H9 (cell line): ENCODE measurements around the gene ZNF775. TPM values are rescaled to one million over a fixed set of nuclear protein-coding genes. Genes with fewer than 3 reads are reported as not detected.
A peak's percentile ranks its signal among the peaks of the same experiment; 100 is the strongest.

ENCODE experiments used
- DNase-seq: peaks from one replicate; pipeline ENCODE4 v3.0.0-alpha.2; 2017
- H2AFZ ChIP-seq: one replicate; pipeline ENCODE4 v1.6.1; 2013; ENCODE audit warnings: mild to moderate bottlenecking, low read length, control low read depth, moderate library complexity
- H2AK5ac ChIP-seq: 2 replicates; pipeline ENCODE4 v1.6.1; 2013; ENCODE audit warnings: low read length, control low read depth, mixed read lengths; ENCODE audit not compliant: insufficient read length
- H2BK120ac ChIP-seq: one replicate; pipeline ENCODE4 v1.6.1; 2013; ENCODE audit warnings: low read depth, mild to moderate bottlenecking, low read length, control low read depth, inconsistent platforms; ENCODE audit not compliant: poor library complexity, severe bottlenecking
- H2BK12ac ChIP-seq: 2 replicates; pipeline ENCODE4 v1.6.1; 2013; ENCODE audit warnings: low read length, control low read depth, mixed read lengths, low read depth; ENCODE audit not compliant: insufficient read length
- H2BK15ac ChIP-seq: 2 replicates; pipeline ENCODE4 v1.6.1; 2013; ENCODE audit warnings: low read depth, low read length, control low read depth
- H2BK20ac ChIP-seq: one replicate; pipeline ENCODE4 v1.6.1; 2013; ENCODE audit warnings: low read depth, mild to moderate bottlenecking, low read length, control low read depth, inconsistent platforms; ENCODE audit not compliant: poor library complexity, severe bottlenecking
- H2BK5ac ChIP-seq: 2 replicates; pipeline ENCODE4 v1.6.1; 2013; ENCODE audit warnings: low read length, control low read depth, mixed read lengths; ENCODE audit not compliant: insufficient read length
- H3K14ac ChIP-seq: 2 replicates; pipeline ENCODE4 v1.6.1; 2013; ENCODE audit warnings: low read length, control low read depth; ENCODE audit not compliant: insufficient read depth
- H3K18ac ChIP-seq: 2 replicates; pipeline ENCODE4 v1.6.1; 2013; ENCODE audit warnings: low read depth, mild to moderate bottlenecking, mixed read lengths, low read length, control low read depth; ENCODE audit not compliant: insufficient read length
- H3K23ac ChIP-seq: 2 replicates; pipeline ENCODE4 v1.6.1; 2013; ENCODE audit warnings: low read length, control low read depth, mixed read lengths, low read depth; ENCODE audit not compliant: insufficient read length
- H3K23me2 ChIP-seq: 2 replicates; pipeline ENCODE4 v1.6.1; 2013; ENCODE audit warnings: low read depth, mild to moderate bottlenecking, mixed read lengths, low read length, control low read depth; ENCODE audit not compliant: insufficient read length, poor library complexity, severe bottlenecking
- H3K27ac ChIP-seq: 2 replicates; pipeline ENCODE4 v1.5.1; 2013; ENCODE audit warnings: low read length, control low read depth, mixed read lengths, low read depth; ENCODE audit not compliant: insufficient read length
- H3K27me3 ChIP-seq: 2 replicates; pipeline ENCODE4 v1.6.1; 2013; ENCODE audit warnings: low read length, control low read depth, inconsistent platforms; ENCODE audit not compliant: insufficient read depth
- H3K4ac ChIP-seq: 2 replicates; pipeline ENCODE4 v1.6.1; 2013; ENCODE audit warnings: low read depth, mild to moderate bottlenecking, control low read depth, inconsistent platforms, low read length, moderate library complexity
- H3K4me1 ChIP-seq: 2 replicates; pipeline ENCODE4 v1.6.1; 2013; ENCODE audit warnings: low read length, control low read depth, inconsistent platforms; ENCODE audit not compliant: insufficient read depth
- H3K4me2 ChIP-seq: 2 replicates; pipeline ENCODE4 v1.6.1; 2013; ENCODE audit warnings: low read length, control low read depth, mixed read lengths; ENCODE audit not compliant: insufficient read length, insufficient read depth
- H3K56ac ChIP-seq: 2 replicates; pipeline ENCODE4 v1.6.1; 2013; ENCODE audit warnings: low read depth, mild to moderate bottlenecking, mixed read lengths, low read length, control low read depth; ENCODE audit not compliant: insufficient read length
- H3K79me1 ChIP-seq: 2 replicates; pipeline ENCODE4 v1.6.1; 2013; ENCODE audit warnings: low read depth, mild to moderate bottlenecking, moderate library complexity, low read length, control low read depth, inconsistent platforms; ENCODE audit not compliant: insufficient read depth, poor library complexity, severe bottlenecking
- H3K79me2 ChIP-seq: 2 replicates; pipeline ENCODE4 v1.6.1; 2013; ENCODE audit warnings: low read length, control low read depth, inconsistent platforms; ENCODE audit not compliant: insufficient read depth
- H3K9ac ChIP-seq: 2 replicates; pipeline ENCODE4 v1.6.1; 2013; ENCODE audit warnings: low read length, control low read depth, mixed read lengths; ENCODE audit not compliant: insufficient read length; ENCODE audit errors: extremely low read depth
- H3K9me3 ChIP-seq: one replicate; pipeline ENCODE4 v1.6.1; 2013; ENCODE audit warnings: low read depth, low read length, inconsistent platforms; ENCODE audit not compliant: control insufficient read depth
- H3T11ph ChIP-seq: one replicate; pipeline ENCODE4 v1.6.1; 2013; ENCODE audit warnings: mild to moderate bottlenecking, low read length, control low read depth, inconsistent platforms
- H4K20me1 ChIP-seq: one replicate; pipeline ENCODE4 v1.6.1; 2013; ENCODE audit not compliant: control insufficient read depth, insufficient read length, insufficient read depth
- H4K5ac ChIP-seq: 2 replicates; pipeline ENCODE4 v1.6.1; 2013; ENCODE audit warnings: low read depth, mild to moderate bottlenecking, mixed read lengths, low read length, control low read depth; ENCODE audit not compliant: insufficient read length
- H4K8ac ChIP-seq: replicated peaks from 2 replicates; pipeline ENCODE4 v1.6.1; 2013; ENCODE audit warnings: low read length, control low read depth, mixed read lengths, low read depth; ENCODE audit not compliant: insufficient read length
- H4K91ac ChIP-seq: 2 replicates; pipeline ENCODE4 v1.6.1; 2013; ENCODE audit warnings: low read depth, mild to moderate bottlenecking, moderate library complexity, mixed read lengths, low read length, control low read depth; ENCODE audit not compliant: insufficient read length
- H3K27ac Mint-ChIP-seq, 3 experiments: 2 replicates in 2 of 3; 3 replicates in 1 of 3; pipeline ENCODE4 v1.8.0; 2020 to 2021; ENCODE audit warnings: mixed read lengths in 3 of 3, mild to moderate bottlenecking in 1 of 3, moderate library complexity in 1 of 3
- H3K27me3 Mint-ChIP-seq: 2 replicates; pipeline ENCODE4 v1.8.0; 2021; ENCODE audit warnings: low read depth, mild to moderate bottlenecking, moderate library complexity, mixed read lengths
- H3K36me3 Mint-ChIP-seq, 3 experiments: 2 replicates in 2 of 3; 3 replicates in 1 of 3; pipeline ENCODE4 v1.8.0; 2020 to 2021; ENCODE audit warnings: low read depth in 3 of 3, mixed read lengths in 3 of 3; ENCODE audit not compliant: insufficient read depth in 1 of 3
- H3K4me1 Mint-ChIP-seq, 2 experiments: 2 replicates each; pipeline ENCODE4 v1.8.0; 2020; ENCODE audit warnings: mixed read lengths in 2 of 2
- H3K4me3 Mint-ChIP-seq, 2 experiments: 2 replicates in 1 of 2; 3 replicates in 1 of 2; pipeline ENCODE4 v1.8.0; 2020 to 2021; ENCODE audit warnings: mild to moderate bottlenecking in 2 of 2, mixed read lengths in 2 of 2, moderate library complexity in 1 of 2
- H3K9me3 Mint-ChIP-seq, 2 experiments: 2 replicates in 1 of 2; 3 replicates in 1 of 2; pipeline ENCODE4 v1.8.0; 2020; ENCODE audit warnings: mild to moderate bottlenecking in 2 of 2, mixed read lengths in 2 of 2, moderate library complexity in 1 of 2
- WGBS: extraction: QIAGEN DNeasy Blood & Tissue Kit; methylation state at CpG from one replicate; pipeline ENCODE4 v1.1.7; 2013; ENCODE audit warnings: missing lambda C conversion rate, low lambda C conversion rate, mixed read lengths; ENCODE audit not compliant: insufficient read length; ENCODE audit errors: extremely low coverage; 5-methylcytosine and 5-hydroxymethylcytosine counted together
- total RNA-seq: library from RNA; stranded (reverse); gene quantifications from 2 replicates; pipeline ENCODE4 v1.2.1, GENCODE V29; 2021
- TF ChIP-seq, protein P1 (sequence below): fragments of 200-600 bp; sonication (generic); conservative IDR thresholded peaks from 3 replicates; pipeline ENCODE4 v1.8.0; 2021; ENCODE audit warnings: antibody characterized with exemption, mild to moderate bottlenecking

The ZNF775 gene
- total RNA-seq, 1 experiment from 2014 or later: 10.5 TPM

DNA sequence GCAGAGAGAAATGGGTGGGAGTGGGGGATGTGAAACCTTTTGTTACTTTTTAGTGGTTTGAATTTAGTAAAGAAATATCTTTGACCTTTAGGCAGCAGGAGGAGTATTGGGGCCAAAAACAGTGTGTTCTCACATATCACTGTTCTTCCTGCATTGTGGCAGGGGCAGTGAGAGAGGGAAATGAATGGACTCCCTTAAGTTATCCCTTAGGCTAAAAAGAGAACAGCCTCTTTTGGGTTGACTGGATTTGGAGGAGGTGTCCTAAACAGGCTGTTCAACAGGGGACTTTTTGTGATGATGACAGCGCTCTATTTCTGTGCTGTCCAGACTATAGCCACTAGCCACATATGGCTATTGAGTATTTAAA, 22.3 kb downstream of the ZNF775 start:
- Histone ChIP-seq H3K4ac (0 out of 2 replicates have a peak overlapping the region, but pooled peaks have one; percentile 90), H2AFZ (no peak overlapping the region), H3K4me1 (peaks cover 44% of the 10 kb centered on the region), H3T11ph (no peak overlapping the region), H3K27me3 (no peaks in the 10 kb centered on the region), H2BK120ac (no peak overlapping the region), H3K9me3 (no peaks in the 10 kb centered on the region), H3K18ac (peak overlapping the region; percentile 94), H3K56ac (no peak overlapping the region), H4K8ac (no peak overlapping the region), H4K20me1 (no peaks in the 10 kb centered on the region), H3K23ac (no peak overlapping the region), H2BK5ac (no peak overlapping the region), H2BK12ac (no peak overlapping the region), H4K91ac (no peak overlapping the region), H2BK20ac (no peak overlapping the region), H4K5ac (no peak overlapping the region), H3K27ac (peak overlapping the region; percentile 91), H3K9ac (no peak overlapping the region), H3K23me2 (peaks cover 8% of the 10 kb centered on the region), H3K79me2 (no peaks in the 10 kb centered on the region), H2AK5ac (peak overlapping the region; percentile 43), H2BK15ac (no peak overlapping the region), H3K14ac (peak overlapping the region; percentile 72; the same call in 1 of the 2 replicates), H3K4me2 (peak overlapping the region; percentile 0), H3K79me1 (no peaks in the 10 kb centered on the region)
- WGBS: no CpG with 5 or more reads among the region's 1 CpG
- no peak for DNase-seq
- Mint-ChIP-seq H3K9me3 (no peaks in the 10 kb centered on the region; a peak in 1 of 5 replicates), H3K27ac (peak overlapping the region; percentile 99), H3K27me3 (no peaks in the 10 kb centered on the region), H3K4me3 (peak overlapping the region in 1 of 2 experiments; percentile 41; a peak in 3 of 5 replicates), H3K4me1 (peaks cover 71 to 73% of the 10 kb centered on the region in 2 experiments), H3K36me3 (peaks cover 13 to 20% (median 13%) of the 10 kb centered on the region in 3 experiments)
- TF ChIP-seq, protein P1, sequence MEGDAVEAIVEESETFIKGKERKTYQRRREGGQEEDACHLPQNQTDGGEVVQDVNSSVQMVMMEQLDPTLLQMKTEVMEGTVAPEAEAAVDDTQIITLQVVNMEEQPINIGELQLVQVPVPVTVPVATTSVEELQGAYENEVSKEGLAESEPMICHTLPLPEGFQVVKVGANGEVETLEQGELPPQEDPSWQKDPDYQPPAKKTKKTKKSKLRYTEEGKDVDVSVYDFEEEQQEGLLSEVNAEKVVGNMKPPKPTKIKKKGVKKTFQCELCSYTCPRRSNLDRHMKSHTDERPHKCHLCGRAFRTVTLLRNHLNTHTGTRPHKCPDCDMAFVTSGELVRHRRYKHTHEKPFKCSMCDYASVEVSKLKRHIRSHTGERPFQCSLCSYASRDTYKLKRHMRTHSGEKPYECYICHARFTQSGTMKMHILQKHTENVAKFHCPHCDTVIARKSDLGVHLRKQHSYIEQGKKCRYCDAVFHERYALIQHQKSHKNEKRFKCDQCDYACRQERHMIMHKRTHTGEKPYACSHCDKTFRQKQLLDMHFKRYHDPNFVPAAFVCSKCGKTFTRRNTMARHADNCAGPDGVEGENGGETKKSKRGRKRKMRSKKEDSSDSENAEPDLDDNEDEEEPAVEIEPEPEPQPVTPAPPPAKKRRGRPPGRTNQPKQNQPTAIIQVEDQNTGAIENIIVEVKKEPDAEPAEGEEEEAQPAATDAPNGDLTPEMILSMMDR: no peak
